ENCODE measurements around the gene RIPOR3.
"Not testable (repeated sequence)": the region's sequence is repeated elsewhere in the genome, so short reads cannot be mapped to it uniquely, and the experiment has no call there.

Gene RIPOR3

DNA sequence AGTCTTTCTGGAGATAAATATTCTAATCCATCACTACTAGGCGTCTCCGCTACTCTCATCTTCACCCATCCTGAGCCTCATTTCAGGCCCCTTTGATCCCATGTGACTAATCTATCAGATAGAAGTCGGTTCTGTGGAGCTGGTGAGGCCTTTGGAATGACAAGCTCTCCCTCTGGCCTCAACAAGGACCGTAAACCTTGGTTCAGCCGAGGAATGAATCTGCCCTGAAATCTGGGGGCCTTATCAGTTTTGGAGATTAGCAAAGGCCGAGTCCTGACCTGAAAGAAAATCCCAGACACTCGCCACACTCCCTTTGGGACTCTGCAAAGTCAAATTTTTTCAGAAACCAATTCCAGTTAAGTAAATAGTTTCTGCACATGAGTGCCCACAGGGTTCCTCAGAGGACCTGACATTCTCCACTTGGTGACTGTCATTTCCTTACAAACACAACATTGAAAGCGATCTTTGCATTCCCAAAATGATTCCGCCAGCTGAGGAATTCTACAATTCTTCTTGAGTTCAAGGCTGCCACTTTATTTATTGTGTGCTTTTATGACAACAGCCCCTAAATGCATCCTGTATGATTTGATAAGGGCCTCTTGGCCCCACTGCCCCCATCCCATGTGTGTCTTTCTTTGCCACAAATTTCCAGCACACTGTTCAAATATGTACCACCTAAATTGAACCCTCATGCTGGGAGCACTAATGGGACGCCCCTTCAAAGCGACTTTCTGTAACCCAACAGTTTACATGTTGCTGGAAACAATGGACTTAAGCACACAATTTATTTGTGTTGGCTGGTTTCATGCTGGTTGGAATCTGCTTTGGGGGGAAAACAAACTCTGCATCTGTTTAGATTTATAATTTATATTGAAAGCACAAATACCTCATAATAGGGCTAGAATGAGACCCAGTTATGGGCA lies 10.0 kb upstream of the RIPOR3 start:
- DNase-seq, result no peak

DNA sequence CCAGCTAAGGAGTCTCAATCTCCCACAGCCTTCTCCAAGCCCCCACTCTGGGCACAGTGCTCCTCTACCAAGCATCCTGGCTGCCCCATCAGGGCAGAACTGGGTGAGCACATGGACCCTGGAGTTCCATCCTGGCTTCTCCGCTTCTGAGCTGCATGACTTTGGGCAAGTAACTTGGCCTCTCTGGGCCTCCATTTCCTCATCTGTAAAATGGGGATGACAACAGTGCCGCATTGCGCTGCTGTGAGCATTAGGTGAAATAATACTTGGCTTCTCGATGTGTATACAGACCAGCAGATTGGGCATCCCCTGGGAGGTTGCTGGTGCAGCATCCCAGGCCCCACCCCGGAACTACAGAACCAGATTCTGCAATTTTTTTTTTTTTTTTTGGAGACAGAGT lies 8.3 kb upstream of the RIPOR3 start:
- no peak for DNase-seq

- DNase-seq, result not testable (repeated sequence)
Measured at GRCh38 chr20:50698255-50698654, 6.9 kb upstream of the RIPOR3 start.

DNA sequence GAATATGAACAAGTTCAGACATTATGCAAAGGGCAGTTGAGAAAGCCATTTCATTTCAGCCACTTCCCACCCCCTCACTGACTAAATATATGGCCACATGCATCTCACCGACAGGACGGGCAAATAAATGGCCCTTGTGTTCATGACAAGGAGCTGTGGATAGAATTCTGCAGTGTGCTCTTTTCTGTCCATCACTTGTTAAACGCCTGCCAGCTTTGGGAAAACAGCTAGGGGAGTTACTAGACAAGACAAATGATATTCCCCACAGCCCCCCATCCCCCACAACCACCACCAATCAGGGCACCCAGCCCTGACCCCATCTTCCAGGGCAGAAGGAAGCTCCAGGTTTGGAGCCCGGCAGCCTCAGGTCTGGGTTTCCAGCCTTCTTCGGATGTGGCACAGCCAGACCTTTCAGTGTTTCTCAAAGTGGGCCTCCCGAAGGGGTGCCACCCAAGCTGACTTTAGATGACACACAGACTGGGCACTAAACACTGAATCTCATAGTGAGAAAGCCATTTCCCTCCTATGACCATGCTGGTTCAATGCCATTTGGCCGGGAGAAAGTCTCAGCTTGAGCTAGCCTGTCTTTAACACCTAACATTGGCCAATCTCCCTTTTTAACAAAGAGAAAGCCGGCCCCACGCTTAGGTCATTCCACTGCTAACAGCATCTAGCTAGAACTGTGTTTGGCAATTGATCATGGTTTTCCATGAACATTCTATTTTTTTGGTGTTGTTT lies 4.0 kb upstream of the RIPOR3 start:
- DNase-seq, result no peak

DNA sequence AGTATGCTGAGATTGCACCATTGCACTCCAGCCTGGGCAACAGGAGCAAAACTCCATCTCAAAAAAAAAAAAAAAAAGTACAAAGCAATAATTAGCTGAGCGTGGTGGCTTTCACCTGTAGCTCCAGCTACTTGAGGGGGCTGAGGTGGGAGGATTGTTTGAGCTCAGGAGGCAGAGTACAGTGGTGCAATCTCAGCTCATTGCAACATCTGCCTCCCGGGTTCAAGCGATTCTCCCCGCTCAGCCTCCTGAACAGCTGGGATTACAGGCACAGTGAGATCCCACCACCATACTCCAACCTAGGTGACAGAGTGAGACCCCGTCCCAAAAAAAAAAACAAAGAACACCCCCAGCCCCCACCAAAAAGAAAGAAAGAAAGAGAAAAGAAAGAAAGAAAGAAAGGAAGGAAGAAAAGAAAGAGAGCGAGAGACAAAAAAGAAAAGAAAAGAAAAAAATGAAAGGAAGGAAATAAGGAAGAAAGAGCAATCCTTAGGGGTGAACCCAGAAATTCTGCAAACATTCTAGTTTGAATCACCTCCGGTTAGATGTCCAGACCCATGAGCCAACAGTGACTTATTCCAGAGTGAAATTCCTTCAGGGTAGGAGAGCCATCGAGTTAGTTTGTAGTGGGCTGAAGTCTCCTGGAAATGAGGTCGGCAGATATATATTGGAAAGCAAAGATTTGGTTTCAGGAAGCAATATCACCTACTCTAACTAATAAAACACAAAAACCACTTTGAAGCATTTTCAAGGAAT lies 3.2 kb upstream of the RIPOR3 start:
- no peak for DNase-seq

DNA sequence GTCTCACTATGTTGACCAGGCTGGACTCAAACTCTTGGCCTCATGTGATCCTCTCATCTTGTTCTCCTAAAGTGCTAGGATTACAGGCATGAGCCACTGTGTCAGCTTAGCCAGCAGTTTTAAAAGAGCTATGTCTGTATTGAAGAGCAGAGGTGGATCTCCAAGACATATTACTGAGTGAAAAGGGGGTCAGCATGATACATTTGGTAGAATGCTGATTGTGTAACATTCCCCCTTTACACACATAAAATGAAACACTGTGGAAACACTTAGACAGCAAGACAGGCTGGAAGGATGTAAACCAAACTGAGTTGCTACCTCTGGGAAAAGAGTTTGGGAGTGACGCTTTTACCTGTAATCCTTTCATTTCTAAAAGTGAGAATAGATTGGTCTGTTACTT lies 1.7 kb upstream of the RIPOR3 start:
- no peak for DNase-seq

DNA sequence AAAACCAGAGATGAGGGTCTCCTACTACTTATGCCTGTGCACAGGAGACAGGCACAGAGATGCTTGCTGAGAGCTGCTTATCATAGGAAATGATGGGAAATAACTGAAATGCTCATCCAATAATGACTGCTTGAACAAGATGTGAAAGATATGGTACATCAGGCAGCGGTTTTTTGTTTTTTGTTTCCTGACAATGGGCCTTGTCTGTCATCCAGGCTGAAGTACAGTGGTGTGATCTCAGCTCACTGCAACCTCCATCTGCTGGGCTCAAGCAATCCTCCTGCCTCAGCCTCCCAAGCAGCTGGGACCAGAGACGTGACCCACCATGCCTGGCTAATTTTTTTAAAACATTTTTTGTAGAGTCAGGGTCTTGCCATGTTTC lies 1.2 kb upstream of the RIPOR3 start:
- no peak for DNase-seq

DNA sequence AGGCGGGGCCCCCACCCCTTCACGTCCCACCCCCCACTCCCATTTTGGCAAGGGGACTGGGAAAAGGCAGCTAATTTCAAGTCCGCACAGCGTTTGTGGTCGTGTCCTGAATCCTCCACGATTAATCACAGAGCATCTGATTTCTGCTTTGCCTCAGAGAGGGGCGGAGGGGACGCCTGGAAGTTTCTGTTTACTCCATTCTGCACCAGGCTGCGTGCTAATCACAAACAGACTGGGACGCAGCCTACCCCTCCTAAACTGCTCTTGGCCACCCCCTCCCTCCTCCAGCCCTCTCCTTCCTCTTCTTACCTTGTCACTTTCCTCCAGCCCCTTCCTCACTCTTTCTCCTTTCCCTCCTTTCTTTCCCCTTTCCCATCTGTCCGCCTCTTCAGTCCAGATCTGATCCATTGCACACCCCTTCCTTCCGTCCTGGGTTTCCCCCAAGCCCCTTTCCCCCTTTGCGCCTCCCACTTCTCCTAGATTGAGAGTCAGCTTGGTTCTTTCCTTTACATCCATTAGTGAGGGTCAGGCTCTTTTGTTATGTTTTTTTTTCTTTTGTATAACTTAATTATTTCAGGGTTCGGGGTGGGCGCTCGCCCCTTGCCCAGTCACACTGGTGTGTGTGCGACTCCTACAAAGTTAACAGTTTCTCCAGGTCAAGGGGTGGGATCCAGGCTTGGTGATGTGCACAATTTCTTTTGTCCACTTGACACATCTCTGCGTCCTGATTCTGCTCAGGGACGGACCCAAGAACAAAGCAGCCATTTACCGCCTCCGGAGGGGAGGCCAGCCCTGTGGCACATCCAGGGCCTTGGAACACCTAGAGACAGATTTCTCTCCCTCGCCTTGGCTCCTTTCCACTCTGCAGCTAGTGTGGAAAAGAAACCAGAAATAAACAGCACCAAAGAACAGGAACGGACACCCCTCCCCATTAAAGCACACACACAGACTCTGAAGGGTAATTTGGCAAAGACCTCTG lies 520 bp upstream of the RIPOR3 start:
- no peak for DNase-seq

DNA sequence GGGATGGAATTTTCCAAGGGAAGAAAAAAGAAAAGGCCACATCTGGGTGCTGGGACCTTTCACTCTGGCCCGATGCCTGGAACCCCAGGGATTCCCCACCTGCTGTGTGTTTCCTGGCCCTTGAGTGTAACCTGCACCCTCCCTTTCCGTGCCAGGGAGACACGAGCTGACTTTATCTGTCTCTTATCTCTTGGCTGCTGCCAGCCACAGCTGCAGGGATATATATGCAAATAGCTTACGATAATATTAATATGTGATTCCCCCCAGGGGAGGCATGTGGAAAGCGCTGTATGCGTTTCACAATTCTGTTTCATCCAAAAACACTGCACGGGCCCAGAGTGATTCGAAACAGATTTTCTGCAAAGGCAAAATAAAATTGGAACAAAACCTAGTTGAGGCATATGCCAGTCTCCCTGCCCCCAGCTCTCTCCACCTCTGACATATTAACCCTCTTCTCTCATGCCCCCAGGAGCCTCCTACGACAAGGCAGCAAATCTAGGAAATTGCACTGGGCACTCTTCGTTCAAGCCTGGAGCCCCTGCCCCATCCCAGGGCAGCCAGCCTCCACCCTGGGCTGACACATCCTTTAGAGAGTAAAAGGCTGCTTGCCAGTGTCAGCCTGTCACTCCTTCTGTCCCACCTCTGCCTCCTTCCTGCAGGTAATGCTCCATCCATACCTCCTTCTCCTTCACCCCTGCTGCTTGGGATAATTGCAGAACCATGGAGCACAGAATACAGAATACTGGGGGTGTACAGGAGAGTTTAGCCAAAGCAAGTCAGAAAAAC lies 1.3 kb downstream of the RIPOR3 start:
- no peak for DNase-seq

- DNase-seq, result no peak
Measured at GRCh38 chr20:50688256-50688975, 2.9 kb downstream of the RIPOR3 start.

GRCh38 chr20:50686821-50687220 lies 4.5 kb downstream of the RIPOR3 start:
- DNase-seq, result no peak

DNA sequence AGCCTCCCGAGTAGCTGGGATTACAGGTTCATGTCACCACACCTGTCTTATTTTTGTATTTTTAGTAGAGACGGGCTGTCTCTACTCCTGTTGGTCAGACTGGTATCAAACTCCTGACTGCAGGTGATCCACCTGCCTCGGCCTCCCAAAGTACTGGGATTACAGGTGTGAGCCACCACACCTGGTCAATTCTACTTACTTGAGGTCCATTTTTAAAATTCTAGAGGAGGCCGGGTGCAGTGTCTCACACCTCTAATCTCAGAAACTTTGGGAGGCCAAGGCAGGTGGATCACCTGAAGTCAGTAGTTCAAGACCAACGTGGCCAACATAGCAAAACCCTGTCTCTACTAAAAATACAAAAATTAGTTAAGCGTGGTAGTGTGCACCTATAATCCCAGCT lies 7.8 kb downstream of the RIPOR3 start:
- no peak for DNase-seq

DNA sequence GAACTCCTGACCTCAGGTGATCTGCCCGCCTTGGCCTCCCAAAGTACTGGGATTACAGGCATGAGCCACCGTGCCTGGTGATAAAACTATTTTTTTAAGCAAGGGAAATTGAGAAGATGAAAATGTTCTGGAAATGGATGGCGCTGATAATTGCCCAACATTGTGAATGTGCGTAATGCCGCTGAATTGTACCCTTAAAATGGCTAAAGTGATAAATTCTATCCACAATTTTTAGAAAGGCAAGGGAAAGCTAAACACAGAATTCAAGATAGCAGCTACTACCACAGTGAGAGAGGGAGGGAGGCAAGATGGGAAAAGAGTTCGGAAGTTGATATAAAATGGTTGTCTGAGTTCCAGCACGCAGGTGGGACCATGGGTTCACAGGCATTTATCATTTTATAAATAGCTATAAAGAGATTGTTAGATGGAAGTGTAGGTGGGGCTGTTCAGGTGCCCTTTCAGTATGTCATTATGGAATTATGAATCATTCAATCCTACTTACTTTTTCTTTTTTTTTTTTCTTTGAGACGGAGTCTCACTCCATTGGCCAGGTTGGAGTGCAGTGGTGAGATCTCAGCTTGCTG lies 8.3 kb downstream of the RIPOR3 start:
- no peak for DNase-seq

DNA sequence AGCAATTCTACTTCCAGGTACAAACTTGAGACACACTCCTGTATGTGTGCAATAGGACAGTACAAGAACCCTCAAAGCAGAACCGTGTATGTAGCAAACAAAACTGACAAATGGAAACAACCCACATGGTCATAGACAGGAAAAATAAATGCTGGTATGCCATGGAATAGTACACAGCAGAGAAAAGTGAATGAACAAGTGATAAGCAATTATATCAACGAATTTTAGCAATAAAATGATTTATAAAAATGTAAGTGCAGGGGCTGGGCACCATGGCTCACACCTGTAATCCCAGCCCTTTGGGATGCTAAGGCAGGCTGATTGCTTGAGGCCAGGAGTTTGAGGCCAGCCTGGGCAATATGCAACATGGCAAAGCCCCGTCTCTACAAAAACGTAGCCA lies 9.3 kb downstream of the RIPOR3 start:
- DNase-seq, result no peak

DNA sequence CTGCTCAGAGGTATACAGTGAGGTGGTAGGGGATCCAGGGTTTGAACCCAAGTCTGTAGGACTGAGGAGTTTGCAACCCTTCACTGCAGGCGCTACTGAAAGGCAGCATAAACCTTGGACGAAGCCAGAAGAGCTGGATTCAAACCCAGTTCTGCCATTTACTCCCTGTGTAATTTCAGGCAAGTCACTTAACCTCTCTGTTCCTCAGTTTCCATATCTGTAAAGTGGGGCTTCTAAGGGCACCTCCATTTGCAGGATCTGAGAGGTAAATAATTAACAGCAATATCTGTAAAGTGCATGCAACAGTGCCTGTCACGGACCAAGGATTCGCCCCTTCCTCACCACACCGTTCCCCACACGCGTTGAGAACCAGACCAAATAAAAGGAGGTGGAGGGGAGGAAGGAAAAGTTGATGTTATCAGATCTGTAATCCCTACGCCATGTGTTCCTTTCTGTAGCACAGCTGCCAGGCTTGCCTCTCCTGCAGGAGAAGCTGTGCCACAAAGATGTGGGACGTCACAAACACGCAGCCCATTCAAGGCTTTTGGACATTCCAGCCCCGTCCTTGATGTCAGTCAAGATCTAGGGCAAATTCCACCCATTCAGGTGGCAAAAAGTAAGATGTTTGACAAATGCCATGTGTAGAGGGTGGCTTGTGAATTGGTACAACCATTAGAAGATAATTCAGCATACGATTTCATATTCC lies 9.8 kb downstream of the RIPOR3 start:
- no peak for DNase-seq

DNA sequence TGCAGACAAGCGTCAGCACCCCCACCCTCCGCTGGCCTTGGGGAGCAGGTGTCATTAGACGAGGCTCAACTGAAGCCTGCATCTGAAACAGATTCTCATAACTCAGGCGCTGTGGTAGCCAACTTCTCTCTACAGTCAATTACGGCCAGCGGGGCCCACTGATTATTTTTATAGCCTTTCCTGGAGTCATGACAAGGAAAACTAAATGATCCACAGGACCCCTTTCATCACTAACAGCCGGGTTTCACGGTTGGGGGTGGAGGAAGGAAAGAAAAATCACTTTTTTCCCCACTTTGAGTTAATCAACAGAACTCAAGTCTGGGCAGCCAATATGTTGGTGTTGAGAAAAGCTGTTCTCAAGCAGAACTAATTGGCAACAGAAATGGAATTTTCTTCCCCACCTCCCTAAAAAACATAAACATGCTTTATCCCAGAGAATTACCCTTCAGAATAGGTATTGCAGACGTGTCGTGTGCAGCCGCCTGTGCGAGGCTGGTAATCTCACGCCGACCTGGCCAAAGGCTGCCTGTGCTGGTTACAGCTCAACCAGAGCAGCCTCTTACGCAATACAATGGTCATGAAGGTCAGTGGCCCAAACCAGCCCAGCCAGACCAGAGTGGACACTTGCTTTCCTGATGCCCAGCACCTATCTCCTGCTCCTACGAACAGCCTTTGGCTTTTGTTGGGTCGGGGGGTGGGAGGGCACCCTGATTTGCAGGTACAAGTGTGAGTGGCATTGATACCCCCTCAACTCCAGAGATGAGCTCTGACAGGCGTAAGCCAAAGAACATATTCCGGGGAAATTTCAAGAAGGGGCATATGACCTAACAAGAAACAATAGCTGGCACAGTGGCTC lies 11.0 kb downstream of the RIPOR3 start:
- no peak for DNase-seq

DNA sequence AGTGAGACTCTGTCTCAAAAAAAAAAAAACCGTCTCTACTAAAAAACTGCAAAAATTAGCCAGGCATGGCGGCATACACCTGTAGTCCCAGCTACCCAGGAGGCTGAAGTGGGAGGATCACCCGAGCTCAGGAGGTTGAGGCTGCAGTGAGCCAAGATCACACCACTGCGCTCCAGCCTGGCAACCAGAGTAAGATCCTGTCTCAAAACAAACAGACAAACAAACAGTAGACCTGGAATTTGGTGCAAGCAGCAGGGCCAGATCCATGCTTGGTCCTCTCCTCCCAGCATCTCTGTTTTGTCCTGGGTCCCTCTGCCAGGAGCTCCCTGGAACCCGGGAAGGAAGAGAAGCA lies 11.6 kb downstream of the RIPOR3 start:
- DNase-seq, result no peak

DNA sequence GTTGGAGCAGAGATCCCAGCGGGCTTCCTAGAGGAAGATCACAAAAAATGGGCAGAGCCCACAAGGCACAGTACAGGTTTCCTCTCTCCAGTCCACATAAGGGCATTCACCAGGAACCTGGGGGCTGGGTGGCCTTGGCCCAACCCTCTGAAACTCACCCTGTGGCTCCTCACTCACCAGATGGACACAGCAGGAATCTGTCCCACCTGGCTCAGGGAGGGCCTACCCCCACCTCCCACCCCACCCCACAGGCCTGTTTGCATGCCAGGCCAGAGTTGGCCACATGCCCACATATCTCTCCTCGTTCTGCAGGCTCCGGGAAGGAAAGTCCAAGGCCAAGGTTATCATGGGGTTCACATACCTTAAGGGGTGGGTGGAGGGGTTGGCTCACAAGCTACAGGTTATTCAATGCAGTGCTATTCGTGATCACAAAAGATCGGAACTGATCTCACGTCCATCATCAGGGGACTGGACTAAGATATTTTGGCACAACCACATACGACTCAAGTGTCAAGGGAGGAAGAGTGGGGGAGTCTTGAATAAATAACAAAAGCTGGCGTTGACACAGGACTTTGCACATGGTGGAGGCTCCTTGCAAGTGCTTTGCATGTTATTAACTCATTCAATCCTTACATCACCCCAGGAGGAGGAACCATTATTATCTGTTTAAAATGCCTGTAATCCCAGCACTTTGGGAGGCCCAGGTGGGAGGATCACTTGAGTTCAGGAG lies 13.0 kb downstream of the RIPOR3 start:
- no peak for DNase-seq

Data from stimulated activated CD4-positive, alpha-beta T cell treated with anti-CD3 and anti-CD28 coated beads, Interleukin-1b, Interleukin-23, amount 100 ng/mL, for 48 hours (primary cell).